Fibroblast of the aortic adventitia (primary cell): ENCODE results near the gene CHAD. TPM values are rescaled to one million over a fixed set of nuclear protein-coding genes. Genes with fewer than 3 reads are reported as not detected.

ENCODE experiments used
- DNase-seq: peaks from one replicate; pipeline ENCODE4 v3.0.0-alpha.2; 2010; ENCODE audit warnings: low read depth
- H3K4me3 ChIP-seq: 2 replicates; pipeline ENCODE4 v1.5.1; 2011; ENCODE audit warnings: low read depth, mild to moderate bottlenecking, control low read depth, low read length, moderate library complexity
- total RNA-seq: library from RNA; depleted of rRNA; stranded (reverse); fragments of >200 nt; gene quantifications from 2 replicates; pipeline ENCODE4 v1.2.3, GENCODE V29; 2012; ENCODE audit warnings: low replicate concordance
- TF ChIP-seq, protein P1 (sequence below): IDR thresholded peaks from 2 replicates; pipeline ENCODE4 v1.5.1; 2011; ENCODE audit warnings: mild to moderate bottlenecking, low read length, control low read depth, inconsistent platforms; ENCODE audit not compliant: insufficient read depth

The CHAD gene
- total RNA-seq, 1 donor: not detected

DNA sequence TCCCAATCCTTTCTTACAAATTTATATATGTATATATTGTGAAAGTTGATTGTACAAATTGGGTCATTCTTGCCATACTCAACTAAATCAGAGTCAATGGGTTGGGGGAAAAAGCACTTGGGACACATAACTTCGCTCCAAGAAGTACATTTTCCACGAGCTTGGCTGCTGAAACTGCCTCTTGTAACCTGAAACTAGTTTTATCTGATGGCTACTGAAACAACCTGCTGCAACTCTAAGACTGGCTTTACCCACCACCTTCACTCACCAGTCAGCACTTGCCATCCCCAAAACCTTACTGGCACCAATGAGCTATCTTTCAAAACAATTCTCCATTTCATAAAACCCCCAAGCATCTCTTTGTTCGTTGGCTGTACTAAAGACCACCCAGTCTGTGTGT is 25.1 kb upstream of the CHAD start:
- TF ChIP-seq, protein P1, sequence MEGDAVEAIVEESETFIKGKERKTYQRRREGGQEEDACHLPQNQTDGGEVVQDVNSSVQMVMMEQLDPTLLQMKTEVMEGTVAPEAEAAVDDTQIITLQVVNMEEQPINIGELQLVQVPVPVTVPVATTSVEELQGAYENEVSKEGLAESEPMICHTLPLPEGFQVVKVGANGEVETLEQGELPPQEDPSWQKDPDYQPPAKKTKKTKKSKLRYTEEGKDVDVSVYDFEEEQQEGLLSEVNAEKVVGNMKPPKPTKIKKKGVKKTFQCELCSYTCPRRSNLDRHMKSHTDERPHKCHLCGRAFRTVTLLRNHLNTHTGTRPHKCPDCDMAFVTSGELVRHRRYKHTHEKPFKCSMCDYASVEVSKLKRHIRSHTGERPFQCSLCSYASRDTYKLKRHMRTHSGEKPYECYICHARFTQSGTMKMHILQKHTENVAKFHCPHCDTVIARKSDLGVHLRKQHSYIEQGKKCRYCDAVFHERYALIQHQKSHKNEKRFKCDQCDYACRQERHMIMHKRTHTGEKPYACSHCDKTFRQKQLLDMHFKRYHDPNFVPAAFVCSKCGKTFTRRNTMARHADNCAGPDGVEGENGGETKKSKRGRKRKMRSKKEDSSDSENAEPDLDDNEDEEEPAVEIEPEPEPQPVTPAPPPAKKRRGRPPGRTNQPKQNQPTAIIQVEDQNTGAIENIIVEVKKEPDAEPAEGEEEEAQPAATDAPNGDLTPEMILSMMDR: no peak
- H3K4me3 ChIP-seq: no peak overlapping the region
- DNase-seq: no peak

DNA sequence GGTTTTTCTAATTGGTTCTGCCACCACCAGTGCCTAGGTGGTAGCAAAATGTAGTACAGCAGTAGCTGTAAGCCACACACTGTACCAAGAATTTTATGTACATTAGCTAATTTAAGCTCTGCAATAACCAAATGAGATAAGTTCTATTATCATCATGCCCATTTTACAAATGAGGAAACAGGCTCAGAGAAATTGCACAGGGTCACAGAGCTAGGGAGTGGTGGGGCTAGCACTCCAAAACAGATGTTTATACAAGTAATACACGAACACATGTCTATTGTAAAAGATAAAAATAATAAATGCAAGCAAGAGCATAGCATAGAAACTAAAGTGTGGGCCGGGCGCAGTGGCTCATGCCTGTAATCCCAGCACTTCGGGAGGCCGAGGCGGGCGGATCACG is 23.5 kb upstream of the CHAD start:
- no peak overlapping the region for H3K4me3 ChIP-seq
- TF ChIP-seq, protein P1: no peak
- no peak for DNase-seq

DNA sequence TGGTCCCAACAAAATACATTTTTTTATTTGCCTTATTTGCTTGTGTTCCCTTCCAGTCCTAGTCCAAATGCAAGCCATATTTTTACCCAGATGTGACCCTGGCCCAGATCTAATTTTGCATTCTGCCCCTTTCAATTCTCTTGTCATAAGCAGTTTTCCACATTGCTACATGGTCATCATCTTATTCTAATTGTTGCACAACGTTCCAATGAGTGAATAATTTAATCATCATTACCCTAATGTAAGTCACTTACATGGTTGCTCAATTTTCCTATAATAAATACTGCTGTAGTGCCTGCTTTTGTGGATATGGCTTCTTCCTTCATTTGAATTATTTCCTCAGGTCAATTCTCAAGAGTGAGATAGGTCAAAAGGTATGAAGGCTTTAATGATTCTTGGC is 22.8 kb upstream of the CHAD start:
- no peak for DNase-seq
- TF ChIP-seq, protein P1: no peak

DNA sequence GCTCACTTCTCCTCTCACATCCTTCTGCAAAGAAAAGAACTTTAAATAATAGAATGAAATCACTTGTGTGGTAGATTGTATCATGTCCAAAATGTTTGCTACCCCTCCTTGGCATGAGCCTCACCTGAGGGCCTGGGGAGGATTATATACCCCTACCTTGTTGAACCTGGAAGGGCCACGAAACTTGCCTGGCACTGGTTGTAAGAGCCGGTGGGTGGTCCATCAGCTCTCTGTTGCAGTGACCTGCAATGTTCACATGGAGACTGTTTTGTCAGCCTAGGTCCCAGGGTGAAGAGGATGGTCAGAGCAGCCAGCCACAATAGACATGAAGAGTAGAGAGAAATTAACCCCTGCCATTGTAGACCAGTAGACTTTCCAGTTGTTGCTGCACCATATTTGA is 20.2 kb upstream of the CHAD start:
- TF ChIP-seq, protein P1: no peak
- H3K4me3 ChIP-seq: no peak overlapping the region

More for the DNA sequence above, 22.8 kb upstream of the CHAD start:
- H3K4me3 ChIP-seq: no peak overlapping the region

DNA sequence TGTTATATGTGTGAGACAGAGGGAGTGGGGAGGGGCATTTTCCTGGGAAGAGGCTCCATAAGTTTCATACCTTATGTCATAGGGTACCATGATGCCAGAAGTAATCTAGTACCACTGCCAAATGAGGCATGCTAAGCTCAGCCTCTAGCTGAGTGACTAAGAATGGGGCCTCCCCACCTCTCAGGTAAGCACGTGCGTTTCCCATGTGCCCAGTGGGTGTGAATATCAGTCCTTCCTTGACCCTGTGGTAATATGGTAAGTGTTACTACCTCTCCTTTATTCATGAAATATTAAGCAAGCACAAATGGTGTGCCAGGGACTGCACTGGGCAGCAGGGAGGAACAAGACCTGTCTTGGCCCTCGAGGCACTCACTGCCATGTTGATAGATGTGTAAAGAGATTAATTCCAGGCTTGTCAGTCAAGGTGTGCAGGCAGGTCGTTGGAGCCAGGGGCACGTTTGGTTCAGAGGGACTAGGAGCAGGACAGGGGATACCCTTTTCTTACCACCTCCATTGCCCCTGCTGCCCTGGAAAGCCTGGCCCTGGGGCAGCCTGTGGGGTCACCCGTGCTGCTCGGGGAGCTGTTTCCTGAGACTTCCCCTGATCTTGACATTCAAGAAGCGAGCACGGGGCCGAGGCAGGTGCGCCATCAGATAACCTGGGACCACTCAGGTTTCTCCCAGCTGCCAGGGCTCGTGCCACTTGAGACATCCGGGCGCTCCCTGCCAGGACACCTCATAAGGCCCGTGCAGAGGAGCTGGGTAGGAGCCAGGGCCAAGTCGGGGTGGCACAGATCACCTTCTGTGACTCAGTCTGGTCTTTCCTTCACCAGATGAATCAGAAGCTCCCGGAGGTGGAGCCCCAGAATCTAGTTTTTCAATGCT is 18.8 kb upstream of the CHAD start:
- H3K4me3 ChIP-seq: no peak overlapping the region
- no peak for DNase-seq
- TF ChIP-seq, protein P1: no peak

More for the DNA sequence above, 20.2 kb upstream of the CHAD start:
- no peak for DNase-seq

DNA sequence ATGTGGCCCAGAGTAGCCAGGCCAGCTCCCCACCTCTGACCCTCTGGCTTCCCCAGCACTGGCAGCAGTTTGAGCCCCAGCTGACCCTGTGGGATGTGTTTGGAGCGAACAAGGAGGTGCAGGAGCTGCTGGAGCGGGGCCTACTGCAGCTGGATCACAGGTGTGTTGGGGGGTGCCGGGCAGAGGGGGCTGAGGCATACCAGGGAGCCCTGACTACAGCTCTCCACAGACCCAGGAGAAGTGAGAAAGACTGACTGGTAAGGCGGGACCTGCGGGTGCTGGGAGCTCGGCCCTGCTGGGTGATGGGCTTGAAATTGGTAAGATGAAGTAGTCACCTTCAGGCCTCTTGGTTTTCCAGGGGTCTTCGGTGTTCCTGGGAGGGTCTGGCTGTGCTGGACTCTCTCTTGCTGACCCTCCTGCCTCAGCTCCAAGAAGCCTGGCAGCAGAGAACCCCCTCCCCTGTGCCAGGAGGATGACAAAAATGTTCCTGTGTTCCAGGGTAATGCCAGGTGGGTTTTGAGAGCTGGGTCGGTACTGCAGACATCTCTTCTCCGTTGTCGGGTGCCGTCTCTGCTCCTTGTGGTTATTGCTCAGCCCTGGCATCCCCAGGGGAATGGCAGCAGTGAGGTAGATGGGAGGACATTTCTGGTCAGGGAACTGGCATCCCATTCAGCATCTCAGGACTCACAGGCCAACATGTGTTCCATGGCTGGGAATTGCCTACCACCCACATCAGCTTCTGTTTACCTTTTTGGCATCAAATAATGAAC is 15.9 kb upstream of the CHAD start:
- no peak overlapping the region for H3K4me3 ChIP-seq
- TF ChIP-seq, protein P1: no peak
- DNase-seq: no peak
